Measurements from ENCODE around the gene VGLL4.

- TF ChIP-seq CTCF (conservative IDR thresholded peaks at IDR 0.05; ENCODE audit: low read depth, low read length) (no peak), EZH2 (IDR thresholded peaks at IDR 0.05; ENCODE audit: borderline replicate concordance, low read depth, low read length, poor library complexity, severe bottlenecking) (no peak)
Observed at GRCh38 chr3:11523572-11524101, 120.1 kb downstream of the VGLL4 start.
